ENCODE measurements around the gene GSTT4.
"Not testable (repeated sequence)": the region's sequence is repeated elsewhere in the genome, so short reads cannot be mapped to it uniquely, and the experiment has no call there.

GRCh38 chr22:23955886-23956285, 49.4 kb downstream of the GSTT4 start:
- not testable (repeated sequence) for TF ChIP-seq BHLHE40 (IDR thresholded peaks at IDR 0.05; ENCODE audit: borderline replicate concordance); SUZ12 (IDR thresholded peaks at IDR 0.05); HDGF (IDR thresholded peaks at IDR 0.05; ENCODE audit: borderline replicate concordance); LEF1 (IDR thresholded peaks at IDR 0.05; ENCODE audit: borderline replicate concordance); FOXK2 (IDR thresholded peaks at IDR 0.05); NFRKB (IDR thresholded peaks at IDR 0.05); ZNF384 (IDR thresholded peaks at IDR 0.05); SP1 (IDR thresholded peaks at IDR 0.05); ELF4 (IDR thresholded peaks at IDR 0.05); ARNT (IDR thresholded peaks at IDR 0.05); FOXM1 (IDR thresholded peaks at IDR 0.05; ENCODE audit: borderline replicate concordance); L3MBTL2 (conservative IDR thresholded peaks at IDR 0.05)
